H9 (cell line): Measurements from ENCODE around the gene EHBP1. TPM values are rescaled to one million over a fixed set of nuclear protein-coding genes. Genes with fewer than 3 reads are reported as not detected.

Experiments used
- DNase-seq: peaks from one replicate; pipeline ENCODE4 v3.0.0-alpha.2; 2017
- H2AFZ ChIP-seq: one replicate; pipeline ENCODE4 v1.6.1; 2013; ENCODE audit warnings: mild to moderate bottlenecking, low read length, control low read depth, moderate library complexity
- H2AK5ac ChIP-seq: 2 replicates; pipeline ENCODE4 v1.6.1; 2013; ENCODE audit warnings: low read length, control low read depth, mixed read lengths; ENCODE audit not compliant: insufficient read length
- H2BK120ac ChIP-seq: one replicate; pipeline ENCODE4 v1.6.1; 2013; ENCODE audit warnings: low read depth, mild to moderate bottlenecking, low read length, control low read depth, inconsistent platforms; ENCODE audit not compliant: poor library complexity, severe bottlenecking
- H2BK12ac ChIP-seq: 2 replicates; pipeline ENCODE4 v1.6.1; 2013; ENCODE audit warnings: low read length, control low read depth, mixed read lengths, low read depth; ENCODE audit not compliant: insufficient read length
- H2BK15ac ChIP-seq: 2 replicates; pipeline ENCODE4 v1.6.1; 2013; ENCODE audit warnings: low read depth, low read length, control low read depth
- H2BK20ac ChIP-seq: one replicate; pipeline ENCODE4 v1.6.1; 2013; ENCODE audit warnings: low read depth, mild to moderate bottlenecking, low read length, control low read depth, inconsistent platforms; ENCODE audit not compliant: poor library complexity, severe bottlenecking
- H2BK5ac ChIP-seq: 2 replicates; pipeline ENCODE4 v1.6.1; 2013; ENCODE audit warnings: low read length, control low read depth, mixed read lengths; ENCODE audit not compliant: insufficient read length
- H3K14ac ChIP-seq: 2 replicates; pipeline ENCODE4 v1.6.1; 2013; ENCODE audit warnings: low read length, control low read depth; ENCODE audit not compliant: insufficient read depth
- H3K18ac ChIP-seq: 2 replicates; pipeline ENCODE4 v1.6.1; 2013; ENCODE audit warnings: low read depth, mild to moderate bottlenecking, mixed read lengths, low read length, control low read depth; ENCODE audit not compliant: insufficient read length
- H3K23ac ChIP-seq: 2 replicates; pipeline ENCODE4 v1.6.1; 2013; ENCODE audit warnings: low read length, control low read depth, mixed read lengths, low read depth; ENCODE audit not compliant: insufficient read length
- H3K23me2 ChIP-seq: 2 replicates; pipeline ENCODE4 v1.6.1; 2013; ENCODE audit warnings: low read depth, mild to moderate bottlenecking, mixed read lengths, low read length, control low read depth; ENCODE audit not compliant: insufficient read length, poor library complexity, severe bottlenecking
- H3K27ac ChIP-seq: 2 replicates; pipeline ENCODE4 v1.5.1; 2013; ENCODE audit warnings: low read length, control low read depth, mixed read lengths, low read depth; ENCODE audit not compliant: insufficient read length
- H3K27me3 ChIP-seq: 2 replicates; pipeline ENCODE4 v1.6.1; 2013; ENCODE audit warnings: low read length, control low read depth, inconsistent platforms; ENCODE audit not compliant: insufficient read depth
- H3K4ac ChIP-seq: 2 replicates; pipeline ENCODE4 v1.6.1; 2013; ENCODE audit warnings: low read depth, mild to moderate bottlenecking, control low read depth, inconsistent platforms, low read length, moderate library complexity
- H3K4me1 ChIP-seq: 2 replicates; pipeline ENCODE4 v1.6.1; 2013; ENCODE audit warnings: low read length, control low read depth, inconsistent platforms; ENCODE audit not compliant: insufficient read depth
- H3K4me2 ChIP-seq: 2 replicates; pipeline ENCODE4 v1.6.1; 2013; ENCODE audit warnings: low read length, control low read depth, mixed read lengths; ENCODE audit not compliant: insufficient read length, insufficient read depth
- H3K56ac ChIP-seq: 2 replicates; pipeline ENCODE4 v1.6.1; 2013; ENCODE audit warnings: low read depth, mild to moderate bottlenecking, mixed read lengths, low read length, control low read depth; ENCODE audit not compliant: insufficient read length
- H3K79me1 ChIP-seq: 2 replicates; pipeline ENCODE4 v1.6.1; 2013; ENCODE audit warnings: low read depth, mild to moderate bottlenecking, moderate library complexity, low read length, control low read depth, inconsistent platforms; ENCODE audit not compliant: insufficient read depth, poor library complexity, severe bottlenecking
- H3K79me2 ChIP-seq: 2 replicates; pipeline ENCODE4 v1.6.1; 2013; ENCODE audit warnings: low read length, control low read depth, inconsistent platforms; ENCODE audit not compliant: insufficient read depth
- H3K9ac ChIP-seq: 2 replicates; pipeline ENCODE4 v1.6.1; 2013; ENCODE audit warnings: low read length, control low read depth, mixed read lengths; ENCODE audit not compliant: insufficient read length; ENCODE audit errors: extremely low read depth
- H3K9me3 ChIP-seq: one replicate; pipeline ENCODE4 v1.6.1; 2013; ENCODE audit warnings: low read depth, low read length, inconsistent platforms; ENCODE audit not compliant: control insufficient read depth
- H3T11ph ChIP-seq: one replicate; pipeline ENCODE4 v1.6.1; 2013; ENCODE audit warnings: mild to moderate bottlenecking, low read length, control low read depth, inconsistent platforms
- H4K20me1 ChIP-seq: one replicate; pipeline ENCODE4 v1.6.1; 2013; ENCODE audit not compliant: control insufficient read depth, insufficient read length, insufficient read depth
- H4K5ac ChIP-seq: 2 replicates; pipeline ENCODE4 v1.6.1; 2013; ENCODE audit warnings: low read depth, mild to moderate bottlenecking, mixed read lengths, low read length, control low read depth; ENCODE audit not compliant: insufficient read length
- H4K8ac ChIP-seq: replicated peaks from 2 replicates; pipeline ENCODE4 v1.6.1; 2013; ENCODE audit warnings: low read length, control low read depth, mixed read lengths, low read depth; ENCODE audit not compliant: insufficient read length
- H4K91ac ChIP-seq: 2 replicates; pipeline ENCODE4 v1.6.1; 2013; ENCODE audit warnings: low read depth, mild to moderate bottlenecking, moderate library complexity, mixed read lengths, low read length, control low read depth; ENCODE audit not compliant: insufficient read length
- H3K27ac Mint-ChIP-seq, 3 experiments: 2 replicates in 2 of 3; 3 replicates in 1 of 3; pipeline ENCODE4 v1.8.0; 2020 to 2021; ENCODE audit warnings: mixed read lengths in 3 of 3, mild to moderate bottlenecking in 1 of 3, moderate library complexity in 1 of 3
- H3K27me3 Mint-ChIP-seq: 2 replicates; pipeline ENCODE4 v1.8.0; 2021; ENCODE audit warnings: low read depth, mild to moderate bottlenecking, moderate library complexity, mixed read lengths
- H3K36me3 Mint-ChIP-seq, 3 experiments: 2 replicates in 2 of 3; 3 replicates in 1 of 3; pipeline ENCODE4 v1.8.0; 2020 to 2021; ENCODE audit warnings: low read depth in 3 of 3, mixed read lengths in 3 of 3; ENCODE audit not compliant: insufficient read depth in 1 of 3
- H3K4me1 Mint-ChIP-seq, 2 experiments: 2 replicates each; pipeline ENCODE4 v1.8.0; 2020; ENCODE audit warnings: mixed read lengths in 2 of 2
- H3K4me3 Mint-ChIP-seq, 2 experiments: 2 replicates in 1 of 2; 3 replicates in 1 of 2; pipeline ENCODE4 v1.8.0; 2020 to 2021; ENCODE audit warnings: mild to moderate bottlenecking in 2 of 2, mixed read lengths in 2 of 2, moderate library complexity in 1 of 2
- H3K9me3 Mint-ChIP-seq, 2 experiments: 2 replicates in 1 of 2; 3 replicates in 1 of 2; pipeline ENCODE4 v1.8.0; 2020; ENCODE audit warnings: mild to moderate bottlenecking in 2 of 2, mixed read lengths in 2 of 2, moderate library complexity in 1 of 2
- total RNA-seq: library from RNA; stranded (reverse); gene quantifications from 2 replicates; pipeline ENCODE4 v1.2.1, GENCODE V29; 2021
- TF ChIP-seq, protein P1 (sequence below): fragments of 200-600 bp; sonication (generic); conservative IDR thresholded peaks from 3 replicates; pipeline ENCODE4 v1.8.0; 2021; ENCODE audit warnings: antibody characterized with exemption, mild to moderate bottlenecking

Gene EHBP1
- total RNA-seq, 1 experiment from 2014 or later = 35.6 TPM

DNA sequence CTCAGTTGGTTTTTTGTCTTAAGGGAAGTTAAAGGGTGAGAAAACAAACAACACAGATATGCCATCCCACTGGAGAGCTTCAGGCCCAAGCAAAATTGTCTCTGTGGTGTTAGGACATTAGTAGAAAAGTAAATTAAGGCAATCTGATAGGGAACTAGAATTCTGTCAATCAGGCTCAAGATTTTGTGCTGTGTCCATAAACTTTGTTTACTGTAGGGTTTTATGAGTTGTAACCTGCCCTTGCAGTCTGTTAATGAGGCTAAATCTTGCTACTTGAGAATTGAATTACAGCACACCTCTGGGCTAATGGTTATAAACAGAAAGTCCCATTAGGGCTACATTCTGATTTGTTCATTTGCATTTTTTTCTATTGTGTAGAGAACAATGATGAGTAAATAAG, 267.1 kb downstream of the EHBP1 start:
- no peak overlapping the region for H3K4me3 Mint-ChIP-seq
- H3K4me1 Mint-ChIP-seq = peaks cover 10 to 19% of the 10 kb centered on the region in 2 experiments; a peak in 3 of 4 replicates
- TF ChIP-seq, protein P1, sequence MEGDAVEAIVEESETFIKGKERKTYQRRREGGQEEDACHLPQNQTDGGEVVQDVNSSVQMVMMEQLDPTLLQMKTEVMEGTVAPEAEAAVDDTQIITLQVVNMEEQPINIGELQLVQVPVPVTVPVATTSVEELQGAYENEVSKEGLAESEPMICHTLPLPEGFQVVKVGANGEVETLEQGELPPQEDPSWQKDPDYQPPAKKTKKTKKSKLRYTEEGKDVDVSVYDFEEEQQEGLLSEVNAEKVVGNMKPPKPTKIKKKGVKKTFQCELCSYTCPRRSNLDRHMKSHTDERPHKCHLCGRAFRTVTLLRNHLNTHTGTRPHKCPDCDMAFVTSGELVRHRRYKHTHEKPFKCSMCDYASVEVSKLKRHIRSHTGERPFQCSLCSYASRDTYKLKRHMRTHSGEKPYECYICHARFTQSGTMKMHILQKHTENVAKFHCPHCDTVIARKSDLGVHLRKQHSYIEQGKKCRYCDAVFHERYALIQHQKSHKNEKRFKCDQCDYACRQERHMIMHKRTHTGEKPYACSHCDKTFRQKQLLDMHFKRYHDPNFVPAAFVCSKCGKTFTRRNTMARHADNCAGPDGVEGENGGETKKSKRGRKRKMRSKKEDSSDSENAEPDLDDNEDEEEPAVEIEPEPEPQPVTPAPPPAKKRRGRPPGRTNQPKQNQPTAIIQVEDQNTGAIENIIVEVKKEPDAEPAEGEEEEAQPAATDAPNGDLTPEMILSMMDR = no peak
- Histone ChIP-seq H3K27me3 (no peaks in the 10 kb centered on the region), H2BK12ac (no peak overlapping the region), H3K9me3 (no peaks in the 10 kb centered on the region), H3K79me1 (no peaks in the 10 kb centered on the region), H4K5ac (no peak overlapping the region), H3K27ac (no peak overlapping the region), H3K79me2 (no peaks in the 10 kb centered on the region), H4K91ac (no peak overlapping the region), H2BK15ac (no peak overlapping the region), H2AFZ (no peak overlapping the region), H4K8ac (no peak overlapping the region), H2BK20ac (no peak overlapping the region), H3K23ac (no peak overlapping the region), H3K14ac (no peak overlapping the region), H2AK5ac (no peak overlapping the region), H3T11ph (no peak overlapping the region), H3K23me2 (no peaks in the 10 kb centered on the region), H2BK5ac (no peak overlapping the region), H3K56ac (no peak overlapping the region), H4K20me1 (no peaks in the 10 kb centered on the region), H3K4me1 (no peaks in the 10 kb centered on the region), H3K4ac (no peak overlapping the region), H3K9ac (no peak overlapping the region), H3K18ac (no peak overlapping the region), H2BK120ac (no peak overlapping the region), H3K4me2 (no peak overlapping the region)
- no peaks in the 10 kb centered on the region for H3K27me3 Mint-ChIP-seq
- no peak overlapping the region for H3K27ac Mint-ChIP-seq
- no peak for DNase-seq
- H3K9me3 Mint-ChIP-seq = no peaks in the 10 kb centered on the region
- H3K36me3 Mint-ChIP-seq = peaks cover 3 to 8% (median 3%) of the 10 kb centered on the region in 3 experiments; a peak in 3 of 7 replicates
